GM20000 (cell line): Measurements from ENCODE around the gene CDIPT.

Experiments used
- DNase-seq: peaks from one replicate; pipeline ENCODE4 v3.0.0; 2012; ENCODE audit warnings: low spot score
- TF ChIP-seq, protein P1 (sequence below): IDR thresholded peaks from 2 replicates; pipeline ENCODE4 v1.5.1; 2012; ENCODE audit warnings: mild to moderate bottlenecking, control low read depth; ENCODE audit errors: extremely low read depth, missing control alignments

CDIPT gene

DNA sequence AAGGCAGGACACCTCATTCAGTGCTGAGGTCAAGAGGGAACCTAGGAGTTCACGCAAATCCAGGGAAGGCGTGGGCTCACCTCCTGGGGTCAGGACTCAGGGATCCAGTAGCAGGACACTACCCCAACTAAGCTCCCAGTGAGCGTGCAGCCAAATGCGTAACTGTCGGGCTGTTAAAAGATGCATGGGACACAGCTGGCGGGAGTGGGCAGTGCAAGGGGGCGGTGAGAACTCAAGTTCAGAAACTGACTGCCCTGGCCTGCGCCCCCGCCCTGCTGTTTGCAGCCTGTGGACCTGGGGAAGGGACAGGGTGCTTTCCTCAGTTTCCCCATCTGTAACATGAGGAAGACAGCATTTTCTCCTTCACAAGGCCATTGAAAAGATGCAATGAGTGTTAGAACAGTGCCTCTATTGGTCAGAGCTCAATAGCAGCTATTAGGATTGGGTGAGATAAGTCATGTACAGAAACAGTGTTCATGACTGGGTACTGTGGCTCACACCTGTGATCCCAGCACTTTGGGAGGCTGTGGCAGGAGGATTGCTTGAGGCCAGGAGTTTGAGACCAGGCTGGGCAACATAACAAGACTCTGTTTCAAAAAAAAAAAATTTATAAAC lies 20.2 kb downstream of the CDIPT start:
- TF ChIP-seq, protein P1, sequence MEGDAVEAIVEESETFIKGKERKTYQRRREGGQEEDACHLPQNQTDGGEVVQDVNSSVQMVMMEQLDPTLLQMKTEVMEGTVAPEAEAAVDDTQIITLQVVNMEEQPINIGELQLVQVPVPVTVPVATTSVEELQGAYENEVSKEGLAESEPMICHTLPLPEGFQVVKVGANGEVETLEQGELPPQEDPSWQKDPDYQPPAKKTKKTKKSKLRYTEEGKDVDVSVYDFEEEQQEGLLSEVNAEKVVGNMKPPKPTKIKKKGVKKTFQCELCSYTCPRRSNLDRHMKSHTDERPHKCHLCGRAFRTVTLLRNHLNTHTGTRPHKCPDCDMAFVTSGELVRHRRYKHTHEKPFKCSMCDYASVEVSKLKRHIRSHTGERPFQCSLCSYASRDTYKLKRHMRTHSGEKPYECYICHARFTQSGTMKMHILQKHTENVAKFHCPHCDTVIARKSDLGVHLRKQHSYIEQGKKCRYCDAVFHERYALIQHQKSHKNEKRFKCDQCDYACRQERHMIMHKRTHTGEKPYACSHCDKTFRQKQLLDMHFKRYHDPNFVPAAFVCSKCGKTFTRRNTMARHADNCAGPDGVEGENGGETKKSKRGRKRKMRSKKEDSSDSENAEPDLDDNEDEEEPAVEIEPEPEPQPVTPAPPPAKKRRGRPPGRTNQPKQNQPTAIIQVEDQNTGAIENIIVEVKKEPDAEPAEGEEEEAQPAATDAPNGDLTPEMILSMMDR = no peak
- DNase-seq = no peak

GRCh38 chr16:29841631-29842030 lies 21.4 kb downstream of the CDIPT start:
- TF ChIP-seq, protein P1 = no peak

GRCh38 chr16:29840240-29840639 lies 22.8 kb downstream of the CDIPT start:
- TF ChIP-seq, protein P1 = no peak
- DNase-seq = no peak

More at GRCh38 chr16:29841631-29842030, 21.4 kb downstream of the CDIPT start:
- no peak for DNase-seq

DNA sequence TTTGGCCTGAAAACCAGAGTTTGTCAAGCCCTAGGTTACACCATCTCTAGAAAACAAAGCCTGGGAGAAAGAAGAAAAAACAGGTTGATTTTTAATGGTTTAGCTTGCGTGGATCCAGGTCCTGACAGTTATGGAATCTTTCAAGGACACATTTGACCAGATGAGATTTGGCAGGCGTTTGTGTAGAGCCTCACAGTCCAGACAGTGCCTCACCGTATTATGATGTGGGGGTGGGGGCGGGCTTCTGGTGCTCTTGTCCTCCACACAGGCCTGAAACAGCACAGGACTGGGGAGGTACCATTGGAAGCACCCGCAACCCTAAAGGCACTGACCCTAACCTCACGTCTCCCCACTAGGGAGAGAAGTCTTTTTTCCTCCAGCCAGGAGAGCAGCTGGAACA lies 23.2 kb downstream of the CDIPT start:
- DNase-seq = no peak
- TF ChIP-seq, protein P1 = no peak

- DNase-seq = no peak
- TF ChIP-seq, protein P1 = no peak
Observed at GRCh38 chr16:29837841-29838240, 25.2 kb downstream of the CDIPT start.

DNA sequence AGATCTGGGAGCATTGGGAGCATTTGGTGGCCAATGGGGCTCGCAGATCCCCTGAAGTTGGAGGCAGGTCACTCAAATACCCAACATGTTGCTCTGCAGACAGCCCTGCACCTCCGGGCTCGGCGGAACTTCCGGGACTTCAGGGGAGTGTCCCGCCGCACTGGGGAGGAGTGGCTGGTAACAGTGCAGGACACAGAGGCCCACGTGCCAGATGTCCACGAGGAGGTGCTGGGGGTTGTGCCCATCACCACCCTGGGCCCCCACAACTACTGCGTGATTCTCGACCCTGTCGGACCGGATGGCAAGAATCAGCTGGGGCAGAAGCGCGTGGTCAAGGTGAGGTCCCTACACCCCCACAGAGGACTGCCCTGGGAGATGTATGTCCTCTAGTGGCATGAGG lies 26.4 kb downstream of the CDIPT start:
- TF ChIP-seq, protein P1 = no peak
- no peak for DNase-seq

- no peak for DNase-seq
- TF ChIP-seq, protein P1 = no peak
Observed at GRCh38 chr16:29835926-29836325, 27.1 kb downstream of the CDIPT start.
